Forelimb muscle (tissue), 1 donor: Measurements from ENCODE around the gene TBC1D22A. TPM values are rescaled to one million over a fixed set of nuclear protein-coding genes. Genes with fewer than 3 reads are reported as not detected.
"Not testable (repeated sequence)": the region's sequence is repeated elsewhere in the genome, so short reads cannot be mapped to it uniquely, and the experiment has no call there.

Experiments
- DNase-seq: peaks from one replicate; pipeline ENCODE4 v3.0.0-alpha.2; 2013; ENCODE audit warnings: low read depth
- polyA plus RNA-seq: library from polyadenylated mRNA; unstranded; fragments of 120-200 nt; gene quantifications from one replicate; pipeline ENCODE4 v1.2.1, GENCODE V29; 2013; ENCODE audit not compliant: insufficient read length

The TBC1D22A gene
- polyA plus RNA-seq, 1 donor: 14.2 TPM

DNA sequence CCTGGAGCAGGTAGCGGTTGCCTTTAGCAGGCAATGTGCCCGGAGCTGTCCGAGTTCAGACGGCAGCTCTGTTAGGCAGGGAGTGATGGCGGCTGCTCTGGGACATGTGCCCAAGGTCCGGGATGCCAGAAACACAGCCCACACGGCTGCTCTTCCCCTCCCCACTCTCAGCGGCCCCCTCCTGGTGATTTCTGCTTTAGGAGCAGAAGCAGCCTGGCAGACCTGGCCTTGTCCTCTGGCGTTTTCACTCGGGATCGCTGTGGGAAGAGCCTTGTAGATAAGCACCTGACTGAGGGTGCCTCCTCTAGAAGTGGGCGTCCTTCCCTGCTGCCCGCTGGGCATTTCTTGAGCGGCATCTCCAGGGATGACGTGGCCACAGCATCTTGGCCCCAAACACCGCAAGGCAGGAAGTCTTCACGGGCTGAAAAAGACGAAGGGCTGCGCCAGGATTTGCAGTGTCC is 392.2 kb downstream of the TBC1D22A start:
- DNase-seq: no peak

DNA sequence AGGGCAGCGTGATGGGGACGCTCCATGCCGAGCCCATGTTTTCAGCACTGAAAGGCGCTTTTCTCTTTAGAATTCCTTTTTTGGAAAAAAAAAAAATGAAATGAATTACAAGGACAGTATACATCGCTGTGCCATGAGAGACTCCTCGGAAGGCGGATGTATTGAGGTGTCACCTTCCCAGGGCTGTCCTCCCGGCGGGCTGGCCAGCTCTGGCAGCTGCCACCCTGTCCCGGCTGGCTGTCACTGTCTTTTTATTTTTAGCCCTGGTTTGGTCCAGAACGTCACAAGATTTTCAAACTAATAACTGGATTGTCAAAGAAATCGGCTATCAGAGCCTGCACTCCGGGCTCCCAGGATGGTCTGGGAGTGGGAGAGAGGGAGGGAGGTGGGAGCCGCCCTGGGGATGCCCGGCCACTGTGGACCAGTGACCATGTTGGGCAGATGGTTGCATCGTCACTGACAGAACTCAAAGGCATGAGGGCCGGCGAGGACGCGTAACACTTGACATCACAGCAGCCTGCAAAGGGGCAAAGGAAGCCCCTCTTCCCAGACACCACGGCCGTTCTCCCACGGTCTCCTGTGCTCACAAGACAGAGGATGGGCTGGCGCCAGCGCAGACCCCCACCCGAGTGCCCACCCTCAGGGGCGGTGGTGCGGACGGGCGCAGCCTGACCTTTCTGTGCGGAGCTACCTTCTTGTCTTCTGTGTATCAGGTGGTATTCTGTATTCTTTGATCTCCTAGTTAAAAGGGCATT is 392.9 kb downstream of the TBC1D22A start:
- DNase-seq: no peak

DNA sequence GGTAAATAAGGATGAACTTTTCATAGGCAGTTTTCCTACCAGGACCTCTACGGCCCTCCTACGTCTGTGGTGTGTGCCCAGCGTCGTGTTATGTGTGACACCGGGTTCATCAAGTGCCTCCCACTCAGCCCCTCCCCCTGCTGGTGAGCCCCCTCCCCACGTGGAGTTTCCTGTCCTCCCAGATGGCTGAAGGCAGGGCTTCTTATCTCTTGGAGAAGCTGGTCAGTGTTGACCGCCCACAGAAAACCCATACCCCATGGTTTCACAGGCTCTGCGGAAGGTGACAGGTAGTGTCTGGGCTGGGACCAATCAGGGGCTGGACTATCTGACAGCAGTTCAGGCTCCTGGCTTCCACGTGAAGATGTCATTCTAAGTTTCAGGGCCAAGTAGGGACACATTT is 393.5 kb downstream of the TBC1D22A start:
- DNase-seq: no peak

DNA sequence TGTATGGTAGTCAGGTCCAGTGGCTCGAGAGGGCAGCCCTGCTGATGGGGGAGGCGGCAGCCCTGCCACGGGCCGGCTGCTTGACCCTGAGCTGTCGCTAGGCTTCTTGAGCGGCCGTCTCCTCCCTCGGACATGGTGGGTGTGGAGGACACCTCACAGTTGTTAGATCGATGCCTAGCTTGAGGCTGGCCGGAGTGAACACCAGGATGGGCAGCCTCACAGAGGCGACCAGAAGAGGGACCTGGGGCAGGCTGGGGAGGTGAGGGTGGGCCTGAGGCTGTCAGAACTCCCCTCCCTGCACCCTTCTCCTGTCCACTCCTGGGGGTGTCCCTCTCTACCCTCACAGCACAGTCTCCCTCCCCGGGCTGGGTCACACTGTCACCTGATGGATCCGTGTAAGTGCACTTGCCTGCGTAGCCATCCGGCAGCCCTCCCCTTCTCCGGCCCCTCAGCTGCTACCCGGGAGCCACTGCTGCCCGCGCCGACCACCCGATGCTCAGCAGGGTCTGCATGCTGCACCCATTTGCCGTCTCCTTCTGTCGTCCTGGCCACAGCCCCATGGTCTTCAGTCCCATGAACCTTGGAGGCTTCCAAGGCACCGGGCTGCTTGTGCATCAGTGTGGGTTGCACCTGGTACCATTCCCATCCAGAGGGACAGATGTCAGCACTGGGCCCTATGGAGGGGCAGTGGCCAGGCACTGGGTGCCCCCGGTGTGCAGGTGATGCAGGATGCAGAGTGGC is 394.1 kb downstream of the TBC1D22A start:
- DNase-seq: no peak

DNA sequence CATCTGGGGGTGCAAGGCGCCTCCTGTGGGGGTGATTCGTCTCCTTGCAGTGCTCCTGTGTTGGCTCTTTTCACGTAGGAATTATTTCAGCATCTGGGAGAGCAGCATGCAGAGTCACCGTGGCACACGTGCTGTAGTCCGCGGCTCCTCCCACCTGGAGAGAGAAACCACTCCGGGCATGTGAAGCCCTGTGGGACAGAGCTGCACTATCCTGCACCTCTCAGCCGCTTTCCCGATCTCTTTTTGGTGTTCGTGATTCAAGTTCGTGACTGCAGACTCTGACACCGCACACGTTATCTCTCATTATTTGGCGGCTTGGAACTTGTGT is 394.6 kb downstream of the TBC1D22A start:
- no peak for DNase-seq

DNA sequence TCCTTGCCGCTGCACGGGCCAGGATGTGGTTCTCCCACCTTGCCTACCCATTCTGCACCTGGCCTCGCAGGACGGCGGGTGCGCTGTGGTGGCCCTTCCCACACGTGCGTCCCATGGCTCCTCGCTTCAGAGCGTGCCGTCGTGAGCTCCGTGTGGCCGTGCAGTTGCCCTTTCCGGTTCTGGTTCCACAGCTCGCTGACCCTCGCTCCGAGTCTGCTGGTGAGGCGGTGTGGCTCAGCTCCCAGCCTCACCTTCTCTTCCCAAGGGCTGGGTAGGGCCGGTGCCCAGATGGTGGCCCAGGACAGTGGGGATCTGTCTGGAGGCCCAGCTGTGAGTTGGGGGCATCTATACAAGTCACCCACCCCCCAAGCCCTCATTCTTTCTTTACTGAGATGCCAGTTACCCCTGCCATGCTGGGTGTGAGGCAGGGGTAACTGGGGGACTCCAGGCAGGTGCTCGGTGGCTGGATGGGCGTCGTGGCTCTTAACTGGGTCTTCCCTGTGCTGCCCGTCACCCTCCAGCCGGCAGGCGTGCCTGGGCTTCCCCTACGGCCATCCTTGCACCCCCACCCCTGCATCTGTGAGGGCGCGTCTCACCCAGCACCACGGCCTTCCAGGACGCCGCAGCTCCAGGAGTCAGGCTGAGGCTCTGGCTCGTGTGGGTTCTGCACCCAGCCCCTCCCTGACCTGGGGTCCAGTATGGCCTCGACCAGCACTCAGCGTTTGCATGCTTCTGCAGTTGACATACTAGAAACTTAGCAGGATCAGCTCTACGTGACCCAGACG is 395.2 kb downstream of the TBC1D22A start:
- no peak for DNase-seq

DNA sequence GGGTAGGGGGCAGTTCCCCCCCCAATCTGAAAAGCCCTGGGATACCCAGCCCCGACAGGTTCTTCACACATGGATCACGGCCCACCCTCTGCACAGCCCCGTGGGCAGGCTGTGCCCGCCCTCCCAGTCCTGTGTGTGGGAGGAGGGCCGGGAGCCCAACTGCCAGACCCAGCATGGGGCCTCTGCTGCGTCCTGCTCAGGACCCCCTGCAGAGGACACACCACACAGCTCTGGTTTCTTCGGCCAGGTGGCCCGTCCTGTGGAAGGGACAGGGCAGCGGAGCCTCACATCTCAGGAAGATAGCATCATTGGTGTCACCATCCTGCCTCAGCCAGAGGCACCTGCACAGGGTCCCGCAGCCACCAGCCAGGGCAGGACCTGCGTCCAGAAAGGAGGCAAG is 396.0 kb downstream of the TBC1D22A start:
- no peak for DNase-seq

DNA sequence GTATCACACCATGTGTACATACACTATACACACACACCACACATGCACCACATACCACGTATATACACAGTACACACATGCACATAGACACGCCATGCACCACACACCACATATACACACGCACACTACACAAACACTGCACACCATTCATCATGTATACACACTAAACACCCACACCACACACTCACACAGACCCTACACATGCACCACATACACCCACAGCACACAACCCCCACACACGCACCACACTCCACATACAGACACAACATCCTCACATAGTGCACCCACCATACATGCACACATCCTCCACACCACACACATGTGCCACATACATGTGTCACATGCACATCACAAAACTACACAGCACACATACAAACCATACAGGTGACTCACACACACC is 397.1 kb downstream of the TBC1D22A start:
- DNase-seq: no peak

DNA sequence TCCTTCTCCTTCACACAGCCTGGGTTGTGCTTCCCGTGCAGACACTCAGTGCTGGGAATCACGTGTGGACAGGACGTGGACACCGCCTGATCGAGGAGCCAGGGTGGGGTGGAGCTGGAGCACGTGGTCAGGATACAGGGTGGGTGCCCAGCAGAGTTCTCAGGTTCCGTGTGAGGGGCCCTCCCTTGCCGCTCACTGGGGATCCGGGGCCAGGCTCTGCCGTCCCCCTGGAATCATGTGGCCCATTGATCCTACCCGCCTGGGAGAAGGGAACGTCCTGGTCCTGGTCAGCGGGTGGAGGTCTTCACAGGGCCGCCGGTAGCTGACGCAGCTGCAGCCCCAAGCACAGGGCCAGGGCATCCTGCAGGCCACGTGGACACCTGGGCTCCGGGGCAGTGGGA is 397.7 kb downstream of the TBC1D22A start:
- DNase-seq: no peak

DNA sequence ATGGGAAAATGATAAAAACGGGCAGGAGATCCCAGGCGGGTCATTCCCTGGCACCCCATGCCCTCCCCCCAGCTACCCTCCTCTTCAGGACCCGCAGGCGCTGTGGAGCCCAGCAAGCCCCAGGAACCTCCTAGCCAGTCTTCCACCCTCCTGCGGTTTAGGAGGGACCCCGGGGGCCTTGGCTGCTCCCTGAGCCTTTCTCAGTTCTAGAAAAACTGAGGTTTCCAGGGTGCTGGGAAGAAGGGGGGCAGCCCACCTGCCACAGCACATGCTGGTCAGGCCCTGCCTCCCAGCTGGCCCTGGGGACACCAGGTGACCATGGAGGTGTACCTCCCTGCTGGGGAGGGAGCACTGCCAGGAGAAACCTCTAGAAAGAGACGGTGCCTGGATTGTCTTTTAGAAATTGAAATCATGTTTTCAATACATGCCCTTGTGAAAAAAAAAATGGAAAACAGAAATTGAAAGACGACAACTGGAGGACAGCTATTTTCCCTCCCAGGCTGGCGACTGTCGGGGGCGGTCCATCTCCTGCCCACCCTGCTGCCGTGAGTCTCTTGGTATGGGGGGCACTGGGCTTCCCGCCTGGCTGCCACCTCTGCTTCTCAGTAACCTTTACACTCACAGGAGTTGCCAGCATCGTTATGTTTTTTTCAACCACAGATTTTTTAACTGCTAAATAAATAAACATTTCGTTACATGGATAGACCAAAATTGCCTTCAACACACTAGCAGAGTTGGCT is 398.5 kb downstream of the TBC1D22A start:
- DNase-seq: no peak

DNA sequence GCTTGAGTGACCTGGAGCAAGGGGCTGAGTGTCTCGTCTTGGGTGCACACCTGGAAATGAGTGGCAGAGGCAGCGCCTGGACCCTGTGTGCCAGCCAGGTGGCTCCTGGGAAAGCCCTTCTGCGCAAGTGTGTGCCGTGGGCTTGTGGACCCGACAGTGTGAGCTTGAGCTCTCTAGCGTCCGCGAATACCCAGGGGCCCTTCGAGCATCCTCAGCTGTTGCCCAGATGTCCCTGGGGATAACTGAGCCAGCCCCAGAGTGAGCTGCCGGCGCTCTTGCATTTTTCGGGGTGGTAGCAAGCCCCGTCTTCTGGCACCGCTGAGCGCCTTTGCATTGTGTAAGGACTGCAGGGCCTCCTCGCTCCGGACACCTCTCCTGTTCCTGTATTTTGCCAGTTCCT is 399.2 kb downstream of the TBC1D22A start:
- DNase-seq: no peak

DNA sequence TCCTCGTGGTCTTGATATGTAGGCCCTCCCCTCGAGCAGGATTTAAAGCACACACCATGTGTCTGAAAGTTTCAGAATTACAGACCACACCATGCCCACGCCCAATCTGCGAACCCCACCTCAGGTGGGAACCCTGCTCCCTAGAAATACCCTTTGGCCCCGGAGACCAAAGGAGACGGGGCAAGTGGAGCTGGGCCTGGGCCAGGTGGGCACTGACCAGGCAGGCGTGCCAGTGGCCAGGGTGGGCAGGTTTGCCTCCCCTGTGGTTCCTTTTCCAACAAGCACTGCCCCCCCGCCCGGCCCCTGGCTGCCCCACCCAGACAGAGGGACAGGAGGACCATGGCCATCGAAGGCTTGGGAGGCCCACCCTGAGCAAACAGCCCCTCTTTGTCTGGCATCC is 400.4 kb downstream of the TBC1D22A start:
- no peak for DNase-seq

DNA sequence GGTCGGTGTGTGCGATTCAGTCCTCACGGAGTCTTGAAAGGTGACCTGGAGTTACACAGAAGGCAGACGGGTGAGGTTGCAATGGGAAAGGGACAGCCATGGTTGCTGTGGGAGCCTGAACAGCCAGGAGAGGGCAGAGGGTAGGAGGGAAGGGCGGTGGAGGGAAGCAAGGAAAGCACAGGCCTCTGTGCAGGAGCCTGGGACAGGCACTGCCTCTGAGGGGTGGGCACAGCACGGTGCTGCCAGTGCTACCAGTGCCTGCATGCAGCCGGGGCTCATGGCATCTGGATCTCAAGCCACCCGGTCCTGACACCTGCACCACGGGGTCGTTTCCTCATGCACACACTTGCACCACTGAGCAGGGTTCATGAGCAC is 401.0 kb downstream of the TBC1D22A start:
- no peak for DNase-seq

DNA sequence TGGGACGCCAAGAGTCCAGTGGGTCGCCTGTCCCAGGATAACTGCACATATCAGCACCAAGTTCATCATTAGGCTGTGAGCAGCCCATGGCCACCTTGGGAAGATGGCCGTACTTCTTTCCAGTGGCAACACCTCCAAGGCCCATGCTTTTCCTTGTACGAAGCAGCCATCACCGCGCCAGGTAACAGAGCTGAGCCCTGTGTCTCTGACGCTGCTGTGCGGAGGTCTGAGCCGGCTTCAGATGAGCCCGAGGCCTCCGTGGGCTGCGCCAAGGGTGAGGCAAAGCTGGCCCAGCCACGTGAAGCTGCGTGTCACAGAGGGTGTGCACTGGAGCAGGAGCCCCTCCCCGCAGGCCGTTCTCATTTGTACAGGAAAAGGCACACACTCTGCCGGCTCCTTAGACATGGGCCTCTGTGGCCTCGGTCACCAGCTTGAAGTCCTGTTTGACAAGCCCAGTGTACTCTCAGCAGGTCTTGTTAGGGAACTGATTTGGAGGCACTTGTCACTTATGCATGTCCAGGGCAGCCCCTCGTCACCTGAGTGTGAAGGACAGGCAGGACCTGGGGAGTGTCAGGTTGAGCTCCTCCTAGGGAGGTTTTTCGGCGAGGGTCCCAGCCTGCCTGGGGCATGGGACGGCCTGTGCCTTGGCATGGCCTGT is 401.5 kb downstream of the TBC1D22A start:
- no peak for DNase-seq

DNA sequence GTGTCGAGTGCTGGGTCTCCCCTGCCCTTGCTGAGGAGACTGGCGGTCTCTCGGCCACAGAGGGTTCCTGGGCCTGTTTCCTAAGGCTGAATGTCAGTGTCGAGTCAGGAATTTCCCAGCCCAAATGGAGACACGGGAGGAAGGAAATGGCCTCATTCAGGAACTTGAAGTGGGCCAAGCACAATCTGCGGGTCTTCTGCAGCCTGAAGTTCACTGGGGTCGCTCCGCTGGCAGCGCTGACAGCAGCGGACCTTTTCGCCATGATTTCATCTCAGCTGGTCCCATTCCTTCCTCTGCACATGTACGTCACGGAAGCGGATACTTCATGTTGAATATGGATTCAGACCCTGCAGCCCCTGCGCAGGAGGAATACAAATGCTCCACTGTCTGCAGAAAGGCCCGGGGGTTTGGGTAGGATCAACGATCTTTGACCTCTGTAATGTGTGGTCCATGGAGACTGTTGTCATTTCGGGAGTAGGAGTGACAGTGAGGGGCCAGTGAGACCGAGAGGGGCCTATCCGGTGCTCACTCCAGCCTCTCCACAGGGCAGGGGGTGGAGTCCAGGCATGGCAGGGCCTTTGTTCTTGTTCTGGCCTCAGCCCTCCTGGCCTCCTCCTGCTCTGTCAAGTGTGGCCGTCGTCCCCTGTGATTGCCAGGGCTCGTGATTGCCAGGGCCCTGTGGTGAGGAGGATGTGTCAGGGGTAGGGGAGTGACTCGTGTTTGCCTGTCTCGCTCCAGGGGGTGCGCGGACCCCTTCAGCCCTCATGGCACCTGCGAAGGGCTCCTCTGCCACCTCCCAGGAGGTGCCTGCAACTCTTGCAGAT is 402.3 kb downstream of the TBC1D22A start:
- DNase-seq: no peak

DNA sequence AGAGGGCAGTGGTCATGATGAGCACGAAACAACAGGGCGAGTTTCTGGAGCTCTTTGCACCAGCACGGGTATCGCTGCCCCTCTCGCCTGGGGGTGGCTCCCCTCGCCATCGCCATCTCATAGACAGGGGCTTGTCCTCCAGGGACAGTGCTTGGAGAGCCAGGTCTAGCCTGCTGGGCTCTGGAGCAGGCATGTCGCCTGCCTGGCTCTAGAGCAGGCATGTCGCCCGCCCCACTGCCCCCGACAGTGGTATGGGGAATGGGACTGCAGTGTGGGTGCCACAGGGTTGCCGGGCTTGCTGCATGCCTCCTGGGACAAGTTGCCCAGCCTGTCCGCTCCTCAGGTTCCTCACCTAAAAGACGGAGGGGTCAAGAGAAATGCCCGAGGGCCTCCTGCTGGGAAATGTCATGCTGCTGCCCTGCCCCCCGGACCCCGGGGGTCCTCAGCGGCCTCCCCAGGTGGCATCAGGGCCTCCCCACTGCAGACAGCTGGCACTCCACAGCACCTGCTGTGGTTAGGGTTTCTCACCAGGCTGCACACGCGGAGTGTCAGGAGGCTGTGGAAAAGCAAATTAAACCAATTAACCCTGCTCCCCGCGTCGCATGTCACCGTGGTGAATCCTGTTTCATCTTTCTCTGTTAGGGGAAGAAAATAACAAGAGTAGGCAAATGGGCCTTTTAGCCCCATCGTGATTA is 403.0 kb downstream of the TBC1D22A start:
- no peak for DNase-seq

DNA sequence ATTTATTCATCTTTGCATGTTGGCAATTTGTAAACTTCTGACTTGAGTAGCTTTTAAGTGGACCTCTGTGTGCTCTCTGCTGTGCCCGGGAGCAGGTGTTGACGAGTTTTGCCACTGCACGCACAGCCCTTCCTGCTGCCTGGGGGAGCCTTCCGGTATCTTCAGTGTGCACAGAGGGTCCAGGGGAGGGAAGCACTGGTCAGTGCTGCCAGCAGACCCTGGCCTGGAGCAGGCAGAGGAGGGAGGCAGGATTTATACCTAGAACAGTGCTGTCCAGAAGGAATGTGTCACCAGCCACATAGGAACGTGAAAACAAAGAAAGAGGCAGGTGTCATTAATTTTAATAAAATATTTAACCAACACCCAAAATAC is 403.6 kb downstream of the TBC1D22A start:
- no peak for DNase-seq

DNA sequence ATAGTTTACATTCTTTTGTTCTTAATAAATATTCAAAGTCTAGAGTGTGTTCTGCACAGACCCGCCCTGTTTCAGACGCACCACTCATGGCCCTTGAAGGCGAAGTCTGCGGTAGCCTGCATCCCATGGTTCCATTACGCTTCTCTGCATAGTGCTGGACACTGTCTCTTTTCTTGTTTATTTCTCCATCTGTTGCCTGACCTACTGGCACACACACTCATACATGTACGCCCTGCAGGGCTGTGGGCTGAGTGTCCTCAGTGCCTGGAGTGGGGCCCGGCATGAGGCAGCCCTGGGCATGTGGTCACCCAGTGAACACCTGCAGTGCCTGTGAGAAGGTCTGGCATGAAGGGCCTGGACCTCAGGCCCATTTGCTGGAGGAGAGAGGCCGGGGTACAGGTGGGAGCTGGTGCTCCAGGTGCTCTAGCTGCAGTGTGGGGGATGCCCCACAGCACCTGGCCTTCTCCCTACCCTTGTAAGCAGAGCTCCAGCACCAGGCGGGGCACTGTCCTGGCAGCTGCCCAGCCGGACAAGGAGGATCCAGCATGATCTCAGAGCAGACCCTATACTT is 404.1 kb downstream of the TBC1D22A start:
- DNase-seq: no peak

DNA sequence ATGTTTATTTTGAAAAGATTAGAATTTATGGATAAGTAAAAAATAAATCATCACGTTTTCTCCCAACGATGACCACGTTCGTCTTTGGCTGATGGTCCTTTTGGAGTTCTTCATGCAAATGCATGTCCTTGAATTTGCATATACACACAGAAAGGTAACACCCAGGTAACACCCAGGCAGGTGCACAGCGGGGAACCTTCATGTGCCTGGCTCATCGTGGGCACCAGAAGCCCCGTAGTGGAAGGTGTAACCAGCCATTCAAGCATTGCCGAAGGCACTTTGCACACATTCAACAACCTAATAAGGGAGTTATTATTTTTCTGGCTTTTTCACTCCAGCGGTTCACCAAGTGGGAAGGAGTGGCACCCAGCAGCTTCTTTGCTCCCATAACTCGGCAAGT is 404.6 kb downstream of the TBC1D22A start:
- DNase-seq: no peak

DNA sequence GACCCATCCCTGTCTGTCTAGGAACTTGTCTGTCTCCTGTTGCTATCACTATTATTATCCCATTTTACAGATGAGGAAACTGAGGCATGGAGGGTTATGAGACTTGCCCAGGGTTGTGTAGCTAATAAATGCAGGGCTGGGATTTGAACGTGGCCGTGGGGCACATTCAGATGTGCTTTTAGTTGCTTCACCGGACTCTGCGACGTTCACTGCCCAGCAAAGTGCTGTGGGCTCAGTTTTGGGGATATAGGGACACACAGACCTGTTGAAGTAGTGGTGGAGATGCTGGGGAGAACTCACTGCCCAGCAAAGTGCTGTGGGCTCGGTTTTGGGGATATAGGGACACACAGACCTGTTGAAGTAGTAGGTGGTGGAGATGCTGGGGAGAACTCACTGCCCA is 405.5 kb downstream of the TBC1D22A start:
- not testable (repeated sequence) for DNase-seq
